Osteoblast (primary cell): ENCODE measurements around the gene PTH2R. TPM values are rescaled to one million over a fixed set of nuclear protein-coding genes. Genes with fewer than 3 reads are reported as not detected.
"Not testable (repeated sequence)": the region's sequence is repeated elsewhere in the genome, so short reads cannot be mapped to it uniquely, and the experiment has no call there.

Experiments used
- DNase-seq: peaks from one replicate; pipeline ENCODE4 v3.0.0; 2011; ENCODE audit warnings: low spot score, mixed read lengths; ENCODE audit not compliant: insufficient read length; ENCODE audit errors: missing footprints
- H2AFZ ChIP-seq: 2 replicates; pipeline ENCODE4 v1.6.0; 2011; ENCODE audit warnings: mild to moderate bottlenecking, low read length
- H3K27ac ChIP-seq: 2 replicates; pipeline ENCODE4 v1.5.1; 2011; ENCODE audit warnings: mild to moderate bottlenecking, low read depth, low read length, moderate library complexity
- H3K27me3 ChIP-seq: 2 replicates; pipeline ENCODE4 v1.6.0; 2012; ENCODE audit warnings: mild to moderate bottlenecking, control low read depth, inconsistent platforms, low read length, moderate library complexity; ENCODE audit not compliant: insufficient read depth
- H3K36me3 ChIP-seq: 2 replicates; pipeline ENCODE4 v1.5.1; 2011; ENCODE audit warnings: mild to moderate bottlenecking, low read length, control low read depth, moderate library complexity; ENCODE audit not compliant: insufficient read depth
- H3K4me1 ChIP-seq: 2 replicates; pipeline ENCODE4 v1.5.1; 2011; ENCODE audit warnings: mild to moderate bottlenecking, low read length, control low read depth, moderate library complexity; ENCODE audit not compliant: insufficient read depth
- H3K4me2 ChIP-seq: 2 replicates; pipeline ENCODE4 v1.6.0; 2011; ENCODE audit warnings: mild to moderate bottlenecking, low read length; ENCODE audit not compliant: insufficient read depth
- H3K4me3 ChIP-seq: fragments of 200-600 bp; sonication (generic); 3 replicates; pipeline ENCODE4 v1.5.1; 2012; ENCODE audit warnings: mild to moderate bottlenecking, low read length, inconsistent platforms; ENCODE audit not compliant: insufficient read depth
- H3K79me2 ChIP-seq: 2 replicates; pipeline ENCODE4 v1.6.0; 2012; ENCODE audit warnings: mild to moderate bottlenecking, low read length, control low read depth, inconsistent platforms; ENCODE audit not compliant: insufficient read depth
- H3K9me3 ChIP-seq: 2 replicates; pipeline ENCODE4 v1.5.1; 2011; ENCODE audit warnings: low read depth, low read length, control low read depth
- H4K20me1 ChIP-seq: 2 replicates; pipeline ENCODE4 v1.6.0; 2012; ENCODE audit warnings: mild to moderate bottlenecking, low read length, control low read depth; ENCODE audit not compliant: insufficient read depth
- total RNA-seq: library from RNA; depleted of rRNA; stranded (reverse); fragments of >200 nt; gene quantifications from 2 replicates; pipeline ENCODE4 v1.2.3, GENCODE V29; 2012
- TF ChIP-seq, protein P1 (sequence below): IDR thresholded peaks from 2 replicates; pipeline ENCODE4 v1.5.1; 2011; ENCODE audit warnings: mild to moderate bottlenecking, low read depth, low read length, moderate library complexity; ENCODE audit errors: extremely low read depth

PTH2R gene
- total RNA-seq, 1 donor: under 0.01 TPM

GRCh38 chr2:208441951-208442350, 35.4 kb downstream of the PTH2R start:
- no peak for DNase-seq
- Histone ChIP-seq H3K36me3 (no peaks in the 10 kb centered on the region), H3K9me3 (no peaks in the 10 kb centered on the region), H3K27me3 (no peaks in the 10 kb centered on the region), H2AFZ (no peak overlapping the region), H3K4me2 (no peak overlapping the region), H4K20me1 (no peaks in the 10 kb centered on the region), H3K79me2 (no peaks in the 10 kb centered on the region), H3K4me3 (no peak overlapping the region), H3K4me1 (no peaks in the 10 kb centered on the region), H3K27ac (no peak overlapping the region)
- TF ChIP-seq, protein P1, sequence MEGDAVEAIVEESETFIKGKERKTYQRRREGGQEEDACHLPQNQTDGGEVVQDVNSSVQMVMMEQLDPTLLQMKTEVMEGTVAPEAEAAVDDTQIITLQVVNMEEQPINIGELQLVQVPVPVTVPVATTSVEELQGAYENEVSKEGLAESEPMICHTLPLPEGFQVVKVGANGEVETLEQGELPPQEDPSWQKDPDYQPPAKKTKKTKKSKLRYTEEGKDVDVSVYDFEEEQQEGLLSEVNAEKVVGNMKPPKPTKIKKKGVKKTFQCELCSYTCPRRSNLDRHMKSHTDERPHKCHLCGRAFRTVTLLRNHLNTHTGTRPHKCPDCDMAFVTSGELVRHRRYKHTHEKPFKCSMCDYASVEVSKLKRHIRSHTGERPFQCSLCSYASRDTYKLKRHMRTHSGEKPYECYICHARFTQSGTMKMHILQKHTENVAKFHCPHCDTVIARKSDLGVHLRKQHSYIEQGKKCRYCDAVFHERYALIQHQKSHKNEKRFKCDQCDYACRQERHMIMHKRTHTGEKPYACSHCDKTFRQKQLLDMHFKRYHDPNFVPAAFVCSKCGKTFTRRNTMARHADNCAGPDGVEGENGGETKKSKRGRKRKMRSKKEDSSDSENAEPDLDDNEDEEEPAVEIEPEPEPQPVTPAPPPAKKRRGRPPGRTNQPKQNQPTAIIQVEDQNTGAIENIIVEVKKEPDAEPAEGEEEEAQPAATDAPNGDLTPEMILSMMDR: no peak

GRCh38 chr2:208447447-208447846, 40.9 kb downstream of the PTH2R start:
- not testable (repeated sequence) for H2AFZ ChIP-seq, H3K4me2 ChIP-seq, H3K4me1 ChIP-seq, DNase-seq, H3K4me3 ChIP-seq, H4K20me1 ChIP-seq, H3K27me3 ChIP-seq, H3K36me3 ChIP-seq, H3K79me2 ChIP-seq, H3K27ac ChIP-seq, H3K9me3 ChIP-seq

GRCh38 chr2:208451061-208451460, 44.5 kb downstream of the PTH2R start:
- H3K4me2 ChIP-seq: no peak overlapping the region
- TF ChIP-seq, protein P1: no peak
- no peak overlapping the region for H3K4me3 ChIP-seq
- H4K20me1 ChIP-seq: no peaks in the 10 kb centered on the region
- no peaks in the 10 kb centered on the region for H3K27me3 ChIP-seq
- H3K4me1 ChIP-seq: no peaks in the 10 kb centered on the region
- no peaks in the 10 kb centered on the region for H3K9me3 ChIP-seq
- H2AFZ ChIP-seq: no peak overlapping the region
- no peak overlapping the region for H3K27ac ChIP-seq
- DNase-seq: no peak
- no peaks in the 10 kb centered on the region for H3K79me2 ChIP-seq
- H3K36me3 ChIP-seq: no peaks in the 10 kb centered on the region

DNA sequence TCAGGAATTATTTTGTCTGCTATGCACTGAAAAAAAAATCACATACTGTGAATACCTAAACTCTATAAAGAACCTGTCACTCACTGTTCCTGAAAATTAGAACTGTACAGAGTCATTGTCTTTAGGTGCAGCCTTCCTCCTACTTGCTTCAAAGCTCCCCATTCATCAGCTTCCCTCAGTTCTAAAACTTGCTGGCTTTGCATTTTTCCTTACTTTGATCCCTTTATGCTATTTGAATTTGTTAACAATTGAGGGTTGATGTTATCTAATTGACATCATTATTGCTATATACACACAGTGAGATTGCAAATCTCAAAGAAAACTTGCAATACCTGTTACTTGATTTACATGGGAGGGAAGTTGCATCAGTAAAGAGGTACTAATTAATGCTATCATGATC, 48.3 kb downstream of the PTH2R start:
- TF ChIP-seq, protein P1: no peak
- Histone ChIP-seq H3K4me3 (no peak overlapping the region), H3K4me2 (no peak overlapping the region), H3K27ac (no peak overlapping the region), H3K9me3 (no peaks in the 10 kb centered on the region), H3K36me3 (no peaks in the 10 kb centered on the region), H2AFZ (no peak overlapping the region), H4K20me1 (no peaks in the 10 kb centered on the region), H3K27me3 (no peaks in the 10 kb centered on the region), H3K79me2 (no peaks in the 10 kb centered on the region), H3K4me1 (no peaks in the 10 kb centered on the region)
- DNase-seq: no peak
